Stomach smooth muscle (tissue), 2 donors: Measurements from ENCODE around the gene ITIH1.

Source experiments
- H3K27ac ChIP-seq: one replicate; pipeline ENCODE4 v1.7.0; 2013; ENCODE audit warnings: mild to moderate bottlenecking, low read length, inconsistent platforms
- H3K27me3 ChIP-seq, 2 donors: one replicate each; pipeline ENCODE4 v1.7.0; 2013; ENCODE audit warnings: low read length in 2 of 2; ENCODE audit not compliant: insufficient read depth in 2 of 2, control insufficient read depth in 1 of 2
- H3K36me3 ChIP-seq, 2 donors: one replicate each; pipeline ENCODE4 v1.7.0; 2013; ENCODE audit warnings: low read length in 2 of 2; ENCODE audit not compliant: control insufficient read depth in 2 of 2, insufficient read depth in 2 of 2
- H3K4me1 ChIP-seq: one replicate; pipeline ENCODE4 v1.7.0; 2013; ENCODE audit warnings: low read length; ENCODE audit not compliant: control insufficient read depth, insufficient read depth
- H3K4me3 ChIP-seq, 2 donors: one replicate each; pipeline ENCODE4 v1.7.0; 2013; ENCODE audit warnings: low read length in 2 of 2
- H3K9ac ChIP-seq, 2 donors: one replicate each; pipeline ENCODE4 v1.7.0; 2013; ENCODE audit warnings: low read length in 2 of 2, mild to moderate bottlenecking in 1 of 2
- H3K9me3 ChIP-seq, 2 donors: one replicate each; pipeline ENCODE4 v1.7.0; 2013; ENCODE audit warnings: low read length in 2 of 2; ENCODE audit not compliant: control insufficient read depth in 2 of 2
- donor health status: healthy.
- donor health status: Pancreatic carcinoma.

Gene ITIH1

DNA sequence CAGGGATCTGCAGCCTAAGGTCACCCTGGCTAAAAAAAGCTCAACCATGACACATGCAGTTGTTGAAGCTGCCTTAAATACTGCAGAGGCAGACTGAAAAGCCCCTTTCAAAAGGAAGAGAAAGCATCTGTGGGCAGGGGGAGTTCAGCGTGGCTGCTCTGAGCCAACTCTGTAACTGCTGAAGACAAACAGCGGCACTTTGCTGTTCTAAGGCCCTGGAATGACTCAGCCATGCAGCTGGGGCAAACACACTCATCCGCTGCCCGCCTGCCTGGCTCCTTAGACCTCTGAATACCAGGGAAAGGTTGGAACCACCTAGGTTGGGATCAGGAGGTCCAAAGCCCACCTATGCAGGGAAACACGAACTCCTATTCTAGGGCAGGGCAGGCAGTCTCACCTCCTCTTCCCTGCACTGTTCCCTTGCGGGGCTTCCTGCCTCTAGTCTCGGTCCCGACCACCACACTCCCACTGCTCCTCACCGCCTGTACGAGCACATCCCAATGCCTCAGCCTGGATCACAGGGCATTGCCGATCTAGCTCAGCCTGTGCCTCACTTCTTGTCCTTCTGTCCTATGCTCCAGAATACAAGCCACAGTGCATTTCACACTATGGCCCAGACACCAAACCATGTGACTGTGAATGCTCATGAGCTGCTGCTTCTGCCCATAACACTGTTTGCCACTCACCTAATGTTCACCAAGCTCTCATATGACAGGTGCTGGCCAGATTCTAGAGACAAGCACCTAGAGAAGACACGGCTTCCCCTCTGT is 64.0 kb downstream of the ITIH1 start:
- H3K9me3 ChIP-seq, result no peaks in the 10 kb centered on the region
- no peaks in the 10 kb centered on the region for H3K27me3 ChIP-seq
- H3K27ac ChIP-seq, result no peak overlapping the region
- peaks cover 42% of the 10 kb centered on the region for H3K4me1 ChIP-seq
- peaks cover 13 to 29% of the 10 kb centered on the region in 2 donors for H3K36me3 ChIP-seq
- no peak overlapping the region for H3K4me3 ChIP-seq
- H3K9ac ChIP-seq, result no peak overlapping the region
